Activated CD4-positive, alpha-beta T cell treated with anti-CD3 and anti-CD28 coated beads, Interleukin-2, amount 50 U/mL, for 24 hours (primary cell): ENCODE results near the gene TMEM165.

Source experiments
- DNase-seq, 2 donors: peaks; one replicate each; pipeline ENCODE4 v3.0.0-alpha.2; 2020; ENCODE audit warnings: low read depth in 1 of 2, low spot score in 1 of 2

Gene TMEM165

DNA sequence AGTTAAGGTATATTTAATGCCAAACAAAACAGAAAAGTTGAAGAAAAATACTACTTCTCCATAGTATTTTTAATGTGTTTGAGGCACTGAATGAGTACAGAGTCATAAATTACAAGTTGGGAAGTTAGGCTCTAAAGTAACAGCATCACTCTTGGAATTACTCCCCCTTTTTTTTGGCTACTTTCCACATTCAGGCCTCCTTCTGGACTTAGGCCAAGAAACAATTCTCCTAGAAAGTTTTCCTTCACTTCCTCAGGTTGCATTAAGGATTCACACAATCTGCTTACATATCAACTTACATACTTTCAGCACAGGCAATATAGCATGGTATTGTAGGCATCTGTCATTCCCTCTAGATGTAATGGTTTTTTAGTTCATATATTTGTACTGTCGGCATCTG is 52.1 kb downstream of the TMEM165 start:
- no peak for DNase-seq

DNA sequence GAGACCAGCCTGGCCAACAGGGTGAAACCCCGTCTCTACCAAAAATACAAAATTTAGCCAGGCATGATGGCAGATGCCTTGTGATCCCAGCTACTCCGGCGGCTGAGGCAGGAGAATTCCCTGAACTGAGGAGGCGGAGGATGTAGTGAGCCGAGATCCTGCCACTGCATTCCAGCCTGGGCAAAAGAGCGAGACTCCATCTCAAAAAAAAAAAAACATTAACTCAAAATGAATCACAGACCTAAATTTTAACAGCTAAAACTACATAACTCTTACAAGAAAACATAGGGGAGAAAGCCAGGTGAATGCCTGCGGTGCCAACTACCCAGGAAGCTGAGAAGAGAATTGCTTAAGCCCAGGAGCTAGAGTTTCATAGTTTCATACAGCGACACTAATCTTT is 54.8 kb downstream of the TMEM165 start:
- DNase-seq = no peak

GRCh38 chr4:55458164-55458563 is 62.4 kb downstream of the TMEM165 start:
- DNase-seq = no peak

GRCh38 chr4:55458611-55459010 is 62.9 kb downstream of the TMEM165 start:
- no peak for DNase-seq

GRCh38 chr4:55466001-55466400 is 70.2 kb downstream of the TMEM165 start:
- no peak for DNase-seq

DNA sequence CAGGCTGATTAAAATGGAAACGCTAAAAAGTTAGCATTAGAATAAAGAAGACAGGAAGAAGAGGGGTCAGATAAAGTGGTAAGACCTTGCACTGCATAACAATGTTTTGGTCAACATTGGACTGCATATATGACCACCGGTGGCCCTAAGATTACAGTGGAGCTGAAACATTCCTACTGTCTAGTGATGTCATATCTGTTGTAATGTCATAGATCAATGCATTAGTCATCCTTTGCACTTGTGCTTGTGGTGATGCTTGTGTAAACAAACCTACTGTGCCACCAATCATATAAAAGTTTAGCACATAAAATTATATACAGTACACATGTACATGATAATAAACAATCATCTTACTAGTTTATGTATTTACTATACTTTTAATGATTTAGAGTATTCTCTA is 73.0 kb downstream of the TMEM165 start:
- no peak for DNase-seq

GRCh38 chr4:55469979-55470378 is 74.2 kb downstream of the TMEM165 start:
- no peak for DNase-seq
